GM19397 (cell line): ENCODE data around the gene MAMLD1.
"Not testable (repeated sequence)": the region's sequence is repeated elsewhere in the genome, so short reads cannot be mapped to it uniquely, and the experiment has no call there.

ENCODE experiments used
- ATAC-seq: cut with Tn5 transposase; IDR thresholded peaks from one replicate; pipeline ENCODE4 v1.9.1; 2021; ENCODE audit warnings: mild to moderate bottlenecking, moderate library complexity; ENCODE audit not compliant: unreplicated experiment

Gene MAMLD1

GRCh38 chrX:150362599-150363481 is at the start of gene MAMLD1:
TSS of gene MAMLD1 (plus strand) at chrX:150363317. CDS start at chrX:150445517, 82,200 bp downstream.
- no peak for ATAC-seq

- ATAC-seq = no peak
These were observed 49.6 kb upstream of the MAMLD1 start for GRCh38 chrX:150313514-150313913.

- no peak for ATAC-seq
These were observed 48.9 kb upstream of the MAMLD1 start for GRCh38 chrX:150314186-150314585.

GRCh38 chrX:150316564-150316963 is 46.6 kb upstream of the MAMLD1 start:
- ATAC-seq = no peak

- no peak for ATAC-seq
These were observed 40.1 kb upstream of the MAMLD1 start for GRCh38 chrX:150323020-150323419.

GRCh38 chrX:150324035-150324728 is 38.9 kb upstream of the MAMLD1 start:
- ATAC-seq = no peak

GRCh38 chrX:150324919-150325318 is 38.2 kb upstream of the MAMLD1 start:
- no peak for ATAC-seq

GRCh38 chrX:150326541-150327247 is 36.4 kb upstream of the MAMLD1 start:
- ATAC-seq = no peak

GRCh38 chrX:150329282-150329681 is 33.8 kb upstream of the MAMLD1 start:
- no peak for ATAC-seq

- no peak for ATAC-seq
These were observed 33.2 kb upstream of the MAMLD1 start for GRCh38 chrX:150329868-150330267.

GRCh38 chrX:150332023-150332422 is 31.1 kb upstream of the MAMLD1 start:
- ATAC-seq = no peak

GRCh38 chrX:150334100-150334499 is 29.0 kb upstream of the MAMLD1 start:
- ATAC-seq = no peak

GRCh38 chrX:150334981-150335380 is 28.1 kb upstream of the MAMLD1 start:
- no peak for ATAC-seq

GRCh38 chrX:150337026-150337425 is 26.1 kb upstream of the MAMLD1 start:
- ATAC-seq = no peak

- ATAC-seq = no peak
These were observed 25.6 kb upstream of the MAMLD1 start for GRCh38 chrX:150337536-150337935.

- no peak for ATAC-seq
These were observed 24.5 kb upstream of the MAMLD1 start for GRCh38 chrX:150338615-150339014.

GRCh38 chrX:150339736-150340135 is 23.4 kb upstream of the MAMLD1 start:
- ATAC-seq = no peak

- not testable (repeated sequence) for ATAC-seq
These were observed 22.8 kb upstream of the MAMLD1 start for GRCh38 chrX:150340326-150340725.

- ATAC-seq = no peak
These were observed 15.6 kb upstream of the MAMLD1 start for GRCh38 chrX:150347471-150347870.

GRCh38 chrX:150348365-150348764 is 14.8 kb upstream of the MAMLD1 start:
- no peak for ATAC-seq

GRCh38 chrX:150352114-150352513 is 11.0 kb upstream of the MAMLD1 start:
- no peak for ATAC-seq
